Body of pancreas (tissue), 4 donors: ENCODE results near the gene EYA3. TPM values are rescaled to one million over a fixed set of nuclear protein-coding genes. Genes with fewer than 3 reads are reported as not detected.

Experiments
- ATAC-seq: fragments of 150-250 bp; one replicate; pipeline ENCODE4 v1.9.1; 2016
- DNase-seq, 4 donors: peaks; one replicate each; pipeline ENCODE4 v3.0.0-alpha.2; 2019
- H3K27ac ChIP-seq, 4 donors: fragments of 200-600 bp; sonication (generic); 1 replicate in 3 of 4; 2 replicates in 1 of 4; pipeline versions ENCODE4 v1.5.1 to v1.6.1; 2016 to 2019; ENCODE audit warnings: mild to moderate bottlenecking in 1 of 4, mixed read lengths in 1 of 4, moderate library complexity in 1 of 4
- H3K27me3 ChIP-seq, 2 donors: fragments of 200-600 bp; sonication (generic); one replicate each; pipeline ENCODE4 v1.6.0; 2016; ENCODE audit warnings: mild to moderate bottlenecking in 1 of 2
- H3K36me3 ChIP-seq, 2 donors: fragments of 200-600 bp; sonication (generic); replicated peaks in 1 of 2; 2 replicates each; pipeline ENCODE4 v1.5.1; 2016; ENCODE audit warnings: low read depth in 2 of 2; ENCODE audit not compliant: insufficient read depth in 1 of 2
- H3K4me1 ChIP-seq: fragments of 200-600 bp; sonication (generic); one replicate; pipeline ENCODE4 v1.6.0; 2016
- H3K4me3 ChIP-seq, 2 donors: fragments of 200-600 bp; sonication (generic); 1 replicate in 1 of 2; 2 replicates in 1 of 2; pipeline ENCODE4 v1.5.1; 2016 to 2019
- H3K9me3 ChIP-seq, 3 donors: fragments of 200-600 bp; sonication (generic); 1 replicate in 2 of 3; 2 replicates in 1 of 3; pipeline ENCODE4 v1.5.1; 2016
- CTCF ChIP-seq, 7 experiments: fragments of 450-650 bp in 4 of 7; fragments of 200-600 bp in 3 of 7; sonication (generic) in 3 of 7; IDR thresholded peaks; one replicate each; pipeline ENCODE4 v1.5.1; 2016 to 2019; ENCODE audit warnings: antibody characterized with exemption in 7 of 7
- POLR2A ChIP-seq, 3 donors: fragments of 450-650 bp; IDR thresholded peaks; one replicate each; pipeline ENCODE4 v1.6.1; 2016; ENCODE audit warnings: antibody characterized with exemption in 3 of 3, mild to moderate bottlenecking in 2 of 3
- WGBS, 2 donors: methylation state at CpG; one replicate each; pipeline ENCODE4 v1.1.5; 2017; 5-methylcytosine and 5-hydroxymethylcytosine counted together
- intact Hi-C: fragments of 100-400 bp; cut with DNase I; formaldehyde crosslinking; loops from one replicate; pipeline ENCODE4 v1.15.1; 2023
- total RNA-seq, 2 donors: library from RNA; depleted of rRNA; stranded (reverse); fragments of >200 nt; gene quantifications; one replicate each; pipeline ENCODE4 v1.1.0, GENCODE V29; 2016

EYA3 gene
- 10 to 100 TPM in 1 of 2 donors, 1 to 10 TPM in 1; 7.8 to 15.5 TPM for total RNA-seq

- Histone ChIP-seq H3K36me3 (no peaks in the 10 kb centered on the region), H3K27ac (peak within 1 kb of the TSS; percentile 53 to 90 (median 78)), H3K4me3 (peak within 1 kb of the TSS; percentile 67 to 83), H3K9me3 (no peaks in the 10 kb centered on the region), H3K4me1 (peaks cover 30% of the 10 kb centered on the region), H3K27me3 (no peaks in the 10 kb centered on the region)
- 0 to 1% methylated on average over 23 to 44 of the region's 44 CpGs for WGBS, 2 donors
- DNase-seq, result peak; percentile 98 to 100 (median 100)
- intact Hi-C loops, result no loop called here
- ATAC-seq, result peak; percentile 98
- TF ChIP-seq POLR2A (IDR thresholded peaks at IDR 0.05), result peak in 2 of 3 donors; percentile 71 to 74
- TF ChIP-seq CTCF (IDR thresholded peaks at IDR 0.05), result peak in 1 of 7 experiments; percentile 20
Observed at GRCh38 chr1:28088168-28088961, at the start of gene EYA3. TSS of gene EYA3 (minus strand) at chr1:28088610. CDS start at chr1:28058026, 30,584 bp downstream.

GRCh38 chr1:28136922-28137613 is 48.7 kb upstream of the EYA3 start:
- no peak for DNase-seq
- no peak for ATAC-seq
- H3K4me1 ChIP-seq, result no peaks in the 10 kb centered on the region
- H3K27ac ChIP-seq, result no peak overlapping the region
- WGBS, 2 donors, result 64 to 73% methylated on average over 4 of the region's 4 CpGs
- no peak for TF ChIP-seq CTCF (IDR thresholded peaks at IDR 0.05)
- H3K27me3 ChIP-seq, result no peaks in the 10 kb centered on the region
- H3K36me3 ChIP-seq, result no peaks in the 10 kb centered on the region
- intact Hi-C loops, result no loop called here
- H3K4me3 ChIP-seq, result no peak overlapping the region
- H3K9me3 ChIP-seq, result no peaks in the 10 kb centered on the region

GRCh38 chr1:28136169-28136921 is 47.9 kb upstream of the EYA3 start:
- intact Hi-C loops, result no loop called here
- no peak overlapping the region for H3K27ac ChIP-seq

More at GRCh38 chr1:28136169-28136921, 47.9 kb upstream of the EYA3 start:
- WGBS, 2 donors, result 67 to 70% methylated on average over 8 of the region's 8 CpGs
- ATAC-seq (no peak), DNase-seq (no peak)
- H3K27me3 ChIP-seq, result no peaks in the 10 kb centered on the region
- TF ChIP-seq POLR2A (IDR thresholded peaks at IDR 0.05) (no peak), CTCF (IDR thresholded peaks at IDR 0.05) (no peak)
- H3K36me3 ChIP-seq, result no peaks in the 10 kb centered on the region
- H3K4me3 ChIP-seq, result no peak overlapping the region
- no peaks in the 10 kb centered on the region for H3K4me1 ChIP-seq
- no peaks in the 10 kb centered on the region for H3K9me3 ChIP-seq
